K562 (cell line): ENCODE measurements around the gene UBR3. TPM values are rescaled to one million over a fixed set of nuclear protein-coding genes. Genes with fewer than 3 reads are reported as not detected.

Source experiments
- ASH1L ChIP-seq: fragments of 450-650 bp; IDR thresholded peaks from 2 replicates; pipeline ENCODE4 v1.6.1; 2018; ENCODE audit warnings: borderline replicate concordance, mild to moderate bottlenecking, low read depth; ENCODE audit not compliant: partially characterized antibody
- CBX1 ChIP-seq: sonication (generic); IDR thresholded peaks from 2 replicates; pipeline ENCODE4 v1.6.1; 2016; ENCODE audit warnings: antibody characterized with exemption, low read depth, mild to moderate bottlenecking
- FOXK2 ChIP-seq, 2 experiments: fragments of 450-650 bp; IDR thresholded peaks in 1 of 2; conservative IDR thresholded peaks in 1 of 2; 2 replicates each; pipeline ENCODE4 v1.6.1; 2016; ENCODE audit warnings: low read depth in 2 of 2, mild to moderate bottlenecking in 1 of 2
- JUNB ChIP-seq: fragments of 450-650 bp; formaldehyde crosslinking; conservative IDR thresholded peaks from 2 replicates; pipeline ENCODE4 v1.4.0; 2020; ENCODE audit warnings: mild to moderate bottlenecking
- KAT2B ChIP-seq: IDR thresholded peaks from one replicate; pipeline ENCODE4 v1.6.1; 2012; ENCODE audit warnings: low read depth, mild to moderate bottlenecking, control low read depth, inconsistent platforms, low read length, moderate library complexity
- MAX ChIP-seq: sonication (generic); formaldehyde crosslinking; IDR thresholded peaks from 2 replicates; pipeline ENCODE4 v1.9.0; 2022; ENCODE audit warnings: mild to moderate bottlenecking, missing genetic modification reagents
- NFRKB ChIP-seq: fragments of 450-650 bp; IDR thresholded peaks from 2 replicates; pipeline ENCODE4 v1.6.1; 2016; ENCODE audit warnings: low read depth
- NR0B1 ChIP-seq: fragments of 450-650 bp; IDR thresholded peaks from one replicate; pipeline ENCODE4 v1.6.1; 2018; ENCODE audit warnings: mild to moderate bottlenecking, moderate library complexity; ENCODE audit not compliant: partially characterized antibody
- NR4A1 ChIP-seq, 2 experiments: fragments of 250-450 bp in 1 of 2; fragments of 450-650 bp in 1 of 2; sonication (Bioruptor Pico) in 1 of 2; IDR thresholded peaks; 2 replicates each; pipeline versions ENCODE4 v1.4.0 to v1.6.1; 2016 to 2020; ENCODE audit warnings: mild to moderate bottlenecking in 2 of 2, missing compliant biosample characterization in 1 of 2, missing genetic modification characterization in 1 of 2, moderate library complexity in 1 of 2
- PTTG1 ChIP-seq: fragments of 450-650 bp; IDR thresholded peaks from 2 replicates; pipeline ENCODE4 v1.6.1; 2016; ENCODE audit warnings: low read depth, mild to moderate bottlenecking, missing genetic modification characterization, missing compliant biosample characterization
- RBM15 ChIP-seq: fragments of 200-400 bp; formaldehyde crosslinking; IDR thresholded peaks from 2 replicates; pipeline ENCODE4 v1.6.1; 2018; ENCODE audit warnings: mild to moderate bottlenecking, low read length, moderate library complexity; ENCODE audit not compliant: insufficient read depth
- RERE ChIP-seq: sonication (generic); formaldehyde crosslinking; IDR thresholded peaks from 2 replicates; pipeline ENCODE4 v1.8.0; 2023; ENCODE audit warnings: missing genetic modification reagents, mild to moderate bottlenecking, borderline replicate concordance
- SIN3B ChIP-seq: fragments of 450-650 bp; IDR thresholded peaks from 2 replicates; pipeline ENCODE4 v1.6.1; 2017; ENCODE audit warnings: low read depth, mild to moderate bottlenecking, moderate library complexity
- SOX6 ChIP-seq: fragments of 450-650 bp; IDR thresholded peaks from 2 replicates; pipeline ENCODE4 v1.6.1; 2014; ENCODE audit warnings: mild to moderate bottlenecking
- THRA ChIP-seq: fragments of 450-650 bp; IDR thresholded peaks from 2 replicates; pipeline ENCODE4 v1.6.1; 2017; ENCODE audit warnings: mild to moderate bottlenecking, moderate library complexity
- ZNF217 ChIP-seq: sonication (generic); formaldehyde crosslinking; IDR thresholded peaks from 2 replicates; pipeline ENCODE4 v1.8.0; 2022; ENCODE audit warnings: mild to moderate bottlenecking, missing genetic modification reagents
- polyA plus RNA-seq, 8 experiments: library from polyadenylated mRNA; depleted of rRNA in 4 of 8; stranded (reverse) in 5 of 8; unstranded in 3 of 8; fragments of >200 nt; fragmentation: Nextera tagmentation in 2 of 8; fragmentation: Illumina TruSeq in 1 of 8; extraction: Ambion mirVana in 2 of 8; extraction: Trizol in 1 of 8; gene quantifications; 2 replicates each; pipeline versions ENCODE4 v1.2.1 to v1.2.3, GENCODE V29; 2011 to 2014; ENCODE audit warnings: inconsistent platforms in 1 of 8, missing spikeins in 1 of 8
- total RNA-seq, 7 experiments: library from RNA; depleted of rRNA in 6 of 7; stranded (reverse); fragments of >200 nt in 6 of 7; fragmentation: Illumina TruSeq in 2 of 7; extraction: Trizol in 2 of 7; gene quantifications; 2 replicates each; pipeline versions ENCODE4 v1.2.1 to v1.2.3, GENCODE V29; 2011 to 2021; ENCODE audit warnings: low replicate concordance in 1 of 7
- TF ChIP-seq, protein P1 (sequence below): fragments of 200-800 bp; sonication (Bioruptor generic); IDR thresholded peaks from 2 replicates; pipeline ENCODE4 v1.6.1; 2017; ENCODE audit warnings: missing genetic modification characterization, missing compliant biosample characterization

UBR3 gene
- total and polyA plus RNA-seq, 9 of the 15 experiments (the other 6 are each of a cell fraction or from before 2014, with no cell fraction given): 14.4 to 63.5 (median 40.4) TPM

- TF ChIP-seq MAX (peak; percentile 51; the same call in 1 of the 2 replicates), FOXK2 (conservative IDR thresholded peaks at IDR 0.05 in 1 of 2, IDR thresholded peaks at IDR 0.05 in 1 of 2; ENCODE audit: low read depth in 2 of 2) (peak; percentile 76 to 82), RBM15 (no peak), SIN3B (no peak), NR4A1 (CRISPR knock-in tag; IDR thresholded peaks at IDR 0.05) (no peak), NR4A1 (tag; IDR thresholded peaks at IDR 0.05) (no peak), ASH1L (no peak), SOX6 (no peak), PTTG1 (tag) (no peak), CBX1 (no peak), KAT2B (no peak), RERE (CRISPR knock-in tag) (no peak), JUNB (CRISPR knock-in tag) (no peak), THRA (no peak), NR0B1 (no peak), ZNF217 (no peak), NFRKB (peak; percentile 30; the same call in 1 of the 2 replicates)
- TF ChIP-seq, protein P1, sequence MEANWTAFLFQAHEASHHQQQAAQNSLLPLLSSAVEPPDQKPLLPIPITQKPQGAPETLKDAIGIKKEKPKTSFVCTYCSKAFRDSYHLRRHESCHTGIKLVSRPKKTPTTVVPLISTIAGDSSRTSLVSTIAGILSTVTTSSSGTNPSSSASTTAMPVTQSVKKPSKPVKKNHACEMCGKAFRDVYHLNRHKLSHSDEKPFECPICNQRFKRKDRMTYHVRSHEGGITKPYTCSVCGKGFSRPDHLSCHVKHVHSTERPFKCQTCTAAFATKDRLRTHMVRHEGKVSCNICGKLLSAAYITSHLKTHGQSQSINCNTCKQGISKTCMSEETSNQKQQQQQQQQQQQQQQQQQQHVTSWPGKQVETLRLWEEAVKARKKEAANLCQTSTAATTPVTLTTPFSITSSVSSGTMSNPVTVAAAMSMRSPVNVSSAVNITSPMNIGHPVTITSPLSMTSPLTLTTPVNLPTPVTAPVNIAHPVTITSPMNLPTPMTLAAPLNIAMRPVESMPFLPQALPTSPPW (CRISPR knock-in tag): peak; percentile 55; the same call in 1 of the 2 replicates
Observed at GRCh38 chr2:169828141-169828811, 1.0 kb downstream of the UBR3 start (continued).
